ENCODE results near the gene MROH7. TPM values are rescaled to one million over a fixed set of nuclear protein-coding genes. Genes with fewer than 3 reads are reported as not detected.

Gene MROH7
- total RNA-seq, 1 donor from 2014 or later = not detected

DNA sequence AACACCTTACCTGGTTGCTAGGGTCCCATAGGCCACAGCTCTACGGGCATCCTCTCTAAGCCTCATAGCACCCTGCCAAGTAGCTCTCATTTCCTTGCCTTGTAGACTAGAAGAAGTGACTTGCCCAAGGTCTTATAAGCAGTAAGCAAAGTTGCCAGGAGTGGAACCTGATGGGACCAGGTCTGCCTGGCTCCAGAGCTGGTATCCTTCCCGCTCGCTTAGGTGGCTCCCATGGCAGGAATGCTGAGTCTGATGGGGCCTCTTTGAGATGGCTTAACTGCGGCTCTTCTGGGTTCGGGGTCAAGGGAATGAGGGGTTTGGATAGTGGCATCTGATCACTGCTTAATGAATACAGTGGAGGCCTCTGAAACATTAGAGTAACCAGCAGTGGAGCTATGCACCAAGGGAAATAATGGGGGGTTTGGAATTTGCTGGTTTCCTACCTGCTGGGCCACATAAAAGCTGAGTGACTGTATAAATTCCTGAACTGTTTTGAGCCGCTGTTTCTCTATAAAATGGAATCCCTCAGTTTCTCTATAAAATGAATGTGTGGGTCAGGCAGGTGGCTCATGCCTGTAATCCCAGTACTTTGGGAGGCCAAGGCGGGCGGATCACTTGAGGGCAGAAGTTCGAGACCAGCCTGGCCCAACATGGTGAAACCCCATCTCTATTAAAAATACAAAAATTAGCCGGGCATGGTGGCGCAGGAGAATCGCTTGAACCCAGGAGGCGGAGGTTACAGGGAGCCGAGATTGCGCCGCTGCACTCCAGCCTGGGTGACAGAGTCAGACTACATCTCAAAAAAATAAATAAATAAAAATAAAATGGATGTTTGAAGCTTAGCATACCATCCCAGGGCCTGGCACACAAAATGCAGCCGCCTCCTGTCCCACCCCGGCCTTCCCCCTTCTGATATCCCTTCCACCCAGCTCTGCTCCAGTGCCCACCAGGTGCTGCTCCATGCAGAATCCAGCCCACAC lies 30.7 kb upstream of the MROH7 start:
- ChIA-PET CTCF (no interaction called here), POLR2A (no interaction called here)
- H3K36me3 Mint-ChIP-seq (ENCODE audit: low read depth) = no peaks in the 10 kb centered on the region
- H3K4me1 Mint-ChIP-seq = no peaks in the 10 kb centered on the region
- intact Hi-C loops (cut with micrococcal nuclease) = no loop called here
- TF ChIP-seq, protein P1, sequence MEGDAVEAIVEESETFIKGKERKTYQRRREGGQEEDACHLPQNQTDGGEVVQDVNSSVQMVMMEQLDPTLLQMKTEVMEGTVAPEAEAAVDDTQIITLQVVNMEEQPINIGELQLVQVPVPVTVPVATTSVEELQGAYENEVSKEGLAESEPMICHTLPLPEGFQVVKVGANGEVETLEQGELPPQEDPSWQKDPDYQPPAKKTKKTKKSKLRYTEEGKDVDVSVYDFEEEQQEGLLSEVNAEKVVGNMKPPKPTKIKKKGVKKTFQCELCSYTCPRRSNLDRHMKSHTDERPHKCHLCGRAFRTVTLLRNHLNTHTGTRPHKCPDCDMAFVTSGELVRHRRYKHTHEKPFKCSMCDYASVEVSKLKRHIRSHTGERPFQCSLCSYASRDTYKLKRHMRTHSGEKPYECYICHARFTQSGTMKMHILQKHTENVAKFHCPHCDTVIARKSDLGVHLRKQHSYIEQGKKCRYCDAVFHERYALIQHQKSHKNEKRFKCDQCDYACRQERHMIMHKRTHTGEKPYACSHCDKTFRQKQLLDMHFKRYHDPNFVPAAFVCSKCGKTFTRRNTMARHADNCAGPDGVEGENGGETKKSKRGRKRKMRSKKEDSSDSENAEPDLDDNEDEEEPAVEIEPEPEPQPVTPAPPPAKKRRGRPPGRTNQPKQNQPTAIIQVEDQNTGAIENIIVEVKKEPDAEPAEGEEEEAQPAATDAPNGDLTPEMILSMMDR (IDR thresholded peaks at IDR 0.05) = no peak
- no peaks in the 10 kb centered on the region for H3K9me3 Mint-ChIP-seq
- no peak overlapping the region for H3K4me3 Mint-ChIP-seq
- DNase-seq (no peak), ATAC-seq (ENCODE audit: low read depth) (no peak)
- H3K27ac Mint-ChIP-seq = no peak overlapping the region
- H3K27me3 Mint-ChIP-seq = peaks cover 2% of the 10 kb centered on the region

DNA sequence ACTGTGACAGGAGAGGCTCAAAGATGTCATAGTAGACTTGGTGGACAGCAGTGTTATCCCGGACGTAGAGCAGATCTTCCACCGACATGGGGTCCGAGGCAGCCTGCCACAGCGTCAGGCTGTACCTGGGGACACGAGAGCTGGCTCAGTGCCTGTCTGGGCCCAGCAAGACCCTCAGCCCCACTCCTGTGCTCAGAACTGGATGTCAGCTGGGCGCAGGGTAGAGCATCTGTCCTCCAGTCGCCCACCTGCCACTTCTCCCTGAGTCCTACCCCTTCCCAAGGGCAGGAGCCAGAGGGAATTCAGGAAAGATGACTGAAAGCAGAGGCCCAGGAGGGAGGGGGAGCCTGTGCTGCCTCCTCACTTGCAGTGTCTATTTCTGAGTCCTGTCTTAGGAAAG lies 30.0 kb upstream of the MROH7 start:
- CTCF ChIA-PET = no interaction called here
- POLR2A ChIA-PET = no interaction called here
- no peaks in the 10 kb centered on the region for H3K36me3 Mint-ChIP-seq (ENCODE audit: low read depth)
- H3K9me3 Mint-ChIP-seq = no peaks in the 10 kb centered on the region
- intact Hi-C loops (cut with micrococcal nuclease) = no loop called here
- no peak overlapping the region for H3K27ac Mint-ChIP-seq
- peaks cover 2% of the 10 kb centered on the region for H3K27me3 Mint-ChIP-seq
- ATAC-seq (ENCODE audit: low read depth) (no peak), DNase-seq (no peak)
- no peak overlapping the region for H3K4me3 Mint-ChIP-seq
- TF ChIP-seq, protein P1 (IDR thresholded peaks at IDR 0.05) = no peak
- no peaks in the 10 kb centered on the region for H3K4me1 Mint-ChIP-seq

DNA sequence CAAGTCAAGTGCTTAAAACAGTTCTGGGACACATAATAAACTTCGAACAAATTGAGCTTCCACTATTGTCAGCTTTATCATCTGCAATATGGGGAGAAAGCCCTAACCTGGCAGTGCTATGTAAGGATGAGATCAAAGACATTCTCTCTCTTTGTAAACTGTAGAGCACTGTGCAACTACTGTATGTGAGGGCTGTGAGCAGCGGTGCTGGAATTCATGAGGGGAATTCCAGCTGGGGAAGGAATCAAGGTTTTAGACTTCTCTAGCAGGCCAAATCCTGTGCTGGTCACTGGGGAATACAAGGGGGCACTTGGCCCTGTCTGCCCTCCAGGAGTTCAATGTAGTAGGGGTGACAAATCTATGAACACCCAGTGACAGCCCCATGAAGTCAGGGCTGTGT lies 27.6 kb upstream of the MROH7 start:
- ATAC-seq (ENCODE audit: low read depth) (no peak), DNase-seq (no peak)
- CTCF ChIA-PET = no interaction called here
- H3K36me3 Mint-ChIP-seq (ENCODE audit: low read depth) = no peaks in the 10 kb centered on the region
- POLR2A ChIA-PET = no interaction called here
- no peak overlapping the region for H3K27ac Mint-ChIP-seq
- H3K4me3 Mint-ChIP-seq = no peak overlapping the region
- H3K27me3 Mint-ChIP-seq = peaks cover 1% of the 10 kb centered on the region
- no peaks in the 10 kb centered on the region for H3K4me1 Mint-ChIP-seq
- intact Hi-C loops (cut with micrococcal nuclease) = no loop called here
- H3K9me3 Mint-ChIP-seq = no peaks in the 10 kb centered on the region
- TF ChIP-seq, protein P1 (IDR thresholded peaks at IDR 0.05) = no peak

DNA sequence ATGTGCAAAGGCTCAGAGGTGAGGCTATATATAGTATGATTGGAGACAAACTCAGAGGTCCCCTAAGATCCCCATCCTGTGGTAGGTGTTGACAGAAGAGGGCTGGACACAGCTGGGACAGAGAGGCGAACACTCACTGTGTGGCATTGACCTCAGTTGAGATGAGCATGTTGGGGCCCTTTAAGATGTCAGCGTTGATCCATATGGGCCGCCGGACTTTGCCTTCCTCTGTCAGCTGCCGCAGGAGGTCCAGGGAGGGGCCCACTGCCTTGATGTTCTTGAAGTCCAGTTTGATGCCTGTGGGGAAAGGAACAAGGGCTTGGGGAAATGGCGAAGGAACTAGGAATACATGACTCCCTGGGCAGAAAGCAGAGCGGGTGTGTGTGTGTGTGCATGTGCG lies 27.0 kb upstream of the MROH7 start:
- no peak overlapping the region for H3K4me3 Mint-ChIP-seq
- intact Hi-C loops (cut with micrococcal nuclease) = no loop called here
- no peaks in the 10 kb centered on the region for H3K9me3 Mint-ChIP-seq
- H3K27me3 Mint-ChIP-seq = no peaks in the 10 kb centered on the region
- ChIA-PET POLR2A (no interaction called here), CTCF (no interaction called here)
- H3K4me1 Mint-ChIP-seq = no peaks in the 10 kb centered on the region
- ATAC-seq (ENCODE audit: low read depth) = no peak
- DNase-seq = no peak
- TF ChIP-seq, protein P1 (IDR thresholded peaks at IDR 0.05) = no peak
- no peak overlapping the region for H3K27ac Mint-ChIP-seq
- H3K36me3 Mint-ChIP-seq (ENCODE audit: low read depth) = no peaks in the 10 kb centered on the region

DNA sequence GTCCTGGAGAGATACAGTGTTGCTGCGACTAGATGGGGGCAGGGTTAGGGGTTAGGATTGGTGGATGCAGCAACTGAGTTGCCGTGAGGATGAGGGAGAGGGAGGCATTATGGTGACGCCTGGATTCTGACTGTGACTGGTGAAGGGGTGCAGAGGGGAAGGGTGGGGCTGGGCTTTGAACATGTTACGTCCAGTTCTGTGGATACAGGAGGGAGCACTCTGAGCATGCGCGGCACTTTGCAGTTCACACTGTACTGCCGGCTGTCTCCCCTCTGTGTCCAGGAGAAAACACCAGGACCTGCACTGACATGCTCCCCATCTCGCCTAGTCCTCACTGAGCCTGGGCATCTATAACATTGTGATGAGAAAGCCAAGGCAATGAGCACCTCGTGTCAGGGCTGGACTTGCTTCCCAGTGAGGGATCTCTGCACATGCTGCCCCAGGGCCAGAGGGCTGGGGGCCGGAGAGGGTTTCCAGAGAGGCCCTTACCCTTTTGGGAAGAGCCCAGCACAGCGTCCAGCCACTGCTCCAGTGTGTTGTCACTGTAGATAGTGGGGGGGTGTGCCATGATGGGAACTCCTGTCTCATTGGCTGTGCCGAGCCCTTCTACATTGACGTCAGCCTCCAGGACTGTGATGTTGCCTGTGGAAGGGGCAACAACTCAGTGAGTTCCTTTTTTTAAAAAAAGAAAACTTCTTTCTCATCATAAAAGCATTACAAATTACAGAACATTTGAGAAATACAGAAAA lies 25.9 kb upstream of the MROH7 start:
- DNase-seq (no peak), ATAC-seq (ENCODE audit: low read depth) (no peak)
- Mint-ChIP-seq H3K4me3 (no peak overlapping the region), H3K27ac (no peak overlapping the region), H3K4me1 (no peaks in the 10 kb centered on the region), H3K27me3 (no peaks in the 10 kb centered on the region), H3K36me3 (ENCODE audit: low read depth) (no peaks in the 10 kb centered on the region), H3K9me3 (no peaks in the 10 kb centered on the region)
- POLR2A ChIA-PET = no interaction called here
- TF ChIP-seq, protein P1 (IDR thresholded peaks at IDR 0.05) = no peak
- CTCF ChIA-PET = no interaction called here
- intact Hi-C loops (cut with micrococcal nuclease) = no loop called here

All from activated B cell treated with CpG ODN at 0.5 μM for 24 hours (primary cell).